Ascending aorta (tissue), 2 donors: ENCODE results near the gene ZNF579. TPM values are rescaled to one million over a fixed set of nuclear protein-coding genes. Genes with fewer than 3 reads are reported as not detected.
A peak's percentile ranks its signal among the peaks of the same experiment; 100 is the strongest.

ENCODE experiments used
- DNase-seq, 2 donors: peaks; one replicate each; pipeline ENCODE4 v3.0.0-alpha.2; 2019; ENCODE audit warnings: low spot score in 2 of 2
- H3K27ac ChIP-seq, 2 donors: fragments of 200-600 bp; sonication (generic); one replicate each; pipeline ENCODE4 v1.5.1; 2016 to 2017; ENCODE audit warnings: mild to moderate bottlenecking in 1 of 2
- H3K27me3 ChIP-seq: fragments of 200-600 bp; sonication (generic); one replicate; pipeline ENCODE4 v1.5.1; 2017
- H3K36me3 ChIP-seq, 2 donors: fragments of 200-600 bp; sonication (generic); one replicate each; pipeline ENCODE4 v1.5.1; 2016
- H3K4me1 ChIP-seq, 2 donors: fragments of 200-600 bp; sonication (generic); one replicate each; pipeline ENCODE4 v1.5.1; 2016 to 2017; ENCODE audit warnings: mild to moderate bottlenecking in 1 of 2
- H3K4me3 ChIP-seq, 2 donors: fragments of 200-600 bp; sonication (generic); one replicate each; pipeline ENCODE4 v1.5.1; 2016 to 2017; ENCODE audit warnings: mild to moderate bottlenecking in 1 of 2
- H3K9me3 ChIP-seq, 2 donors: fragments of 200-600 bp; sonication (generic); one replicate each; pipeline ENCODE4 v1.5.1; 2016
- CTCF ChIP-seq, 3 experiments: fragments of 200-600 bp in 2 of 3; fragments of 450-650 bp in 1 of 3; sonication (generic) in 2 of 3; IDR thresholded peaks; one replicate each; pipeline ENCODE4 v1.5.1; 2016 to 2019; ENCODE audit warnings: antibody characterized with exemption in 3 of 3, mild to moderate bottlenecking in 1 of 3, moderate library complexity in 1 of 3
- intact Hi-C: fragments of 100-400 bp; cut with DNase I; formaldehyde crosslinking; loops from one replicate; pipeline ENCODE4 v1.15.1; 2023
- total RNA-seq: library from RNA; depleted of rRNA; stranded (reverse); fragments of >200 nt; gene quantifications from one replicate; pipeline ENCODE4 v1.1.0, GENCODE V29; 2016

Gene ZNF579
- total RNA-seq, 1 donor from 2014 or later = 14.2 TPM

GRCh38 chr19:55603581-55604292, 23.1 kb upstream of the ZNF579 start:
- H3K27me3 ChIP-seq = no peaks in the 10 kb centered on the region
- intact Hi-C loops = loop anchor here (10.0 kb wide), 1 partner anchor 319 kb away; the partner anchor contains the start of genes BRSK1 and HSPBP1
- peaks cover 3 to 13% of the 10 kb centered on the region in 2 donors for H3K4me1 ChIP-seq
- H3K36me3 ChIP-seq = peaks cover 0 to 3% of the 10 kb centered on the region in 2 donors
- H3K9me3 ChIP-seq = no peaks in the 10 kb centered on the region
- TF ChIP-seq CTCF (IDR thresholded peaks at IDR 0.05) = no peak
- H3K4me3 ChIP-seq = peak overlapping the region in 1 of 2 donors; percentile 91
- H3K27ac ChIP-seq = peak overlapping the region; percentile 92 to 98
- no peak for DNase-seq

GRCh38 chr19:55603115-55603514, 22.5 kb upstream of the ZNF579 start:
- peaks cover 0 to 3% of the 10 kb centered on the region in 2 donors for H3K36me3 ChIP-seq
- peaks cover 3 to 13% of the 10 kb centered on the region in 2 donors for H3K4me1 ChIP-seq
- intact Hi-C loops = loop anchor here (10.0 kb wide), 1 partner anchor 318 kb away; the partner anchor contains the start of genes BRSK1 and HSPBP1
- DNase-seq = no peak
- no peak overlapping the region for H3K27ac ChIP-seq
- H3K27me3 ChIP-seq = no peaks in the 10 kb centered on the region
- H3K4me3 ChIP-seq = no peak overlapping the region
- no peak for TF ChIP-seq CTCF (IDR thresholded peaks at IDR 0.05)
- no peaks in the 10 kb centered on the region for H3K9me3 ChIP-seq

GRCh38 chr19:55602104-55603001, 21.7 kb upstream of the ZNF579 start:
- no peak overlapping the region for H3K4me3 ChIP-seq
- TF ChIP-seq CTCF (IDR thresholded peaks at IDR 0.05) = no peak
- H3K9me3 ChIP-seq = no peaks in the 10 kb centered on the region
- H3K4me1 ChIP-seq = peaks cover 3 to 13% of the 10 kb centered on the region in 2 donors
- H3K27me3 ChIP-seq = no peaks in the 10 kb centered on the region
- H3K27ac ChIP-seq = peak overlapping the region in 1 of 2 donors; percentile 99
- DNase-seq = no peak
- peaks cover 2 to 3% of the 10 kb centered on the region in 2 donors for H3K36me3 ChIP-seq
- intact Hi-C loops = loop anchor here (10.0 kb wide), 1 partner anchor 318 kb away; the partner anchor contains the start of genes BRSK1 and HSPBP1

- no peaks in the 10 kb centered on the region for H3K27me3 ChIP-seq
- intact Hi-C loops = loop anchor here (10.0 kb wide), 1 partner anchor 316 kb away; the partner anchor contains the start of genes BRSK1 and HSPBP1
- H3K4me3 ChIP-seq = peak overlapping the region; percentile 82 to 89
- DNase-seq = no peak
- peaks cover 3 to 11% of the 10 kb centered on the region in 2 donors for H3K36me3 ChIP-seq
- H3K4me1 ChIP-seq = peaks cover 3 to 6% of the 10 kb centered on the region in 2 donors
- no peaks in the 10 kb centered on the region for H3K9me3 ChIP-seq
- no peak for TF ChIP-seq CTCF (IDR thresholded peaks at IDR 0.05)
- peak overlapping the region; percentile 99 to 100 for H3K27ac ChIP-seq
These were observed 20.4 kb upstream of the ZNF579 start for GRCh38 chr19:55601084-55601483.

- H3K4me3 ChIP-seq = peak overlapping the region; percentile 82 to 89
- DNase-seq = no peak
- peak overlapping the region; percentile 99 to 100 for H3K27ac ChIP-seq
- H3K9me3 ChIP-seq = no peaks in the 10 kb centered on the region
- no peak for TF ChIP-seq CTCF (IDR thresholded peaks at IDR 0.05)
- H3K36me3 ChIP-seq = peaks cover 3 to 14% of the 10 kb centered on the region in 2 donors
- H3K4me1 ChIP-seq = peaks cover 3 to 6% of the 10 kb centered on the region in 2 donors
- intact Hi-C loops = loop anchor here (10.0 kb wide), 1 partner anchor 316 kb away; the partner anchor contains the start of genes BRSK1 and HSPBP1
- H3K27me3 ChIP-seq = no peaks in the 10 kb centered on the region
These were observed 20.0 kb upstream of the ZNF579 start for GRCh38 chr19:55600662-55601028.
